NCI-H1694 treated with DMSO at 0.1 percent for 48 hours (cell line): ENCODE measurements around the gene CPPED1.
"Not testable (repeated sequence)": the region's sequence is repeated elsewhere in the genome, so short reads cannot be mapped to it uniquely, and the experiment has no call there.

Source experiments
- DNase-seq: peaks from one replicate; lab custom pipeline; 2025; lab: John Stamatoyannopoulos, UW

CPPED1 gene

DNA sequence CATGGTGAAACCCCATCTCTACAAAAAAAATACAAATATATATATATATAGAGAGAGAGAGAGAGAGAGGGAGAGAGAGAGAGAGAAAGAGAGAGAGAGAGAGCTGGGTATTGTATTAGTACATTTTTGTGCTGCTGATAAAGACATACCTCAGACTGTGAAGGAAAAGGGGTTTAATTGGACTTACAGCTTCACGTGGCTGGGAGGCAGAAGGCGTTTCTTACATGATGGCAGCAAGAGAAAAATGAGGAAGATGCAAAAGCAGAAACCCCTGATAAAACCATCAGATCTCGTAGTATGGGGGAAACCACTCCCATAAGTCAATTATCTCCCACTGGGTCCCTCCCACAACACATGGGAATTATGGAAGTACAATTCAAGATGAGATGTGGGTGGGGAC lies 37.5 kb downstream of the CPPED1 start:
- not testable (repeated sequence) for DNase-seq

GRCh38 chr16:12764813-12765488 lies 38.7 kb downstream of the CPPED1 start:
- DNase-seq: no peak

- no peak for DNase-seq
Measured at GRCh38 chr16:12763517-12763916, 40.2 kb downstream of the CPPED1 start.

DNA sequence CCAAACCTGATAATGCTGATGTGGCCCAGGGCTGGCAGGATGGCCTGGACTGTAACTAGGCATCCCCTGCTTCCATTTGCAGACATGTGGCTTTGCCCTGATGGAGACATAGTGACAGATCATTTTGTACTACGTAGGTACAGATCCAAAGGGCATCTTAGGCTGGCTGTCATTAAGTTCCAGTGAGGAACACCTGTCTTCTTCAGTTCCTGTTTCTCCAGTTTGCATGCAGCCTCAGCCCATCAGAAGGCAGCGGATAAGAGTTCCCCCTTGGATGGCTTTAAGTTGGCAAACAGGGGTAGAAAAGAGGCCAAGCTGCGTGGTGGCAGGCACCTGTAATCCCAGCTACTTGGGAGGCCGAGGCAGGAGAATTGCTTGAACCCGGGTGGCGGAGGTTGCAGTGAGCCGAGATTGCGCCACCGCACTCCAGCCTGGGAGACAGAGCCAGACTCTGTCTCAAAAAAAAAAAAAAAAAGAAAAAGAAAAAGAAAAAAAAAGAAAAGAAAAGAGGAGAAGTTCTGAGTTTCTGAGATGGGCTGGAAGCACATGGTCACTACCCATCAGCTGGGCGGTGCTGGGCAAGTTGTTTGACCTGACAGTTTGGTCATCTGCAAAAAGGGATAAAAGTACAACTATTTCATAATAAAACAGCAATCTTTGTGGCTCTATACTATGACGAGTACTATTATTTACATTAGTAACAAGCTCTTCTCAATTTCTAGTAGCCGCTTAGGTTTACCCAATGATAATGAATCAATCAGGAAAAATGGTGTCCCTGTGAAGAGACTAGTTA lies 42.7 kb downstream of the CPPED1 start:
- DNase-seq: no peak

GRCh38 chr16:12758670-12759558 lies 44.8 kb downstream of the CPPED1 start:
- DNase-seq: no peak

GRCh38 chr16:12758031-12758669 lies 45.5 kb downstream of the CPPED1 start:
- DNase-seq: no peak

DNA sequence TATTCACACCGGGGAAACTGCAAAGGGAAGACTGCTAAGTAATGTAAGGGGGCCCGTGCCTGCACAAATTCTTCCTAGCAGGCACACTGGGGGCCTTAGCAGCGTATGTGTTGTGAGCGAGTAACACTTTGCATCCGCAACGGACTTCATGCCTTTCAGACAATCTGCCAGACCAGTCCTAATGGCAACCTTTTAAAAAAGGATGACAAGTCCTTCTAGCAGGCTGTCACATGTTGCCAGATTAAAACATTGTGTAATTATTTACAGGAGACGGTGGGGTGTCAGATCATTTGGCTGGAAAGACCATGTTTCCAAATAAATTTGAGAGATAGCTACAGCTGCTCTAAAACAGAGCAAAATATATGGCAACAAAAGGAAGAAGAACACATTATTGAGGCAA lies 46.1 kb downstream of the CPPED1 start:
- DNase-seq: no peak

GRCh38 chr16:12754824-12755543 lies 48.7 kb downstream of the CPPED1 start:
- no peak for DNase-seq

GRCh38 chr16:12753203-12754023 lies 50.3 kb downstream of the CPPED1 start:
- no peak for DNase-seq

DNA sequence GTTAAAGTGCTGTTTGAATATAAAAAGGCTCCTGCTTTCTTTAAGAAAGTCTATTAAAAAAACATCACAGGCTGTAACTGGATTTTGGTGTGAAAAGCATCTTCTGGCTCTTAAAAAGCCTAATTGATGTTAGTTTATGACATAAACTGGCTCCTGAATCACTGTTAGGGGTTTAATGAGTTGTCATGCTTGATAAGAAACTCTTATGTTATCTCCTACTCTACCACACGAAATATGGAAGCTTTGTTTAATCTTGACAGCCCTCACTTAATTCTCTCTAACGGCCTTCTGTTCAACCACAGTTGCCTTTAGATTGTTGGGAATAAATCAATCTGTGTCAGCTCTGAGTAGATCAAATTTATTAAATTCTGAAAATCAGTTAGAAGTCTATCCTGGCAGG lies 51.5 kb downstream of the CPPED1 start:
- DNase-seq: no peak

DNA sequence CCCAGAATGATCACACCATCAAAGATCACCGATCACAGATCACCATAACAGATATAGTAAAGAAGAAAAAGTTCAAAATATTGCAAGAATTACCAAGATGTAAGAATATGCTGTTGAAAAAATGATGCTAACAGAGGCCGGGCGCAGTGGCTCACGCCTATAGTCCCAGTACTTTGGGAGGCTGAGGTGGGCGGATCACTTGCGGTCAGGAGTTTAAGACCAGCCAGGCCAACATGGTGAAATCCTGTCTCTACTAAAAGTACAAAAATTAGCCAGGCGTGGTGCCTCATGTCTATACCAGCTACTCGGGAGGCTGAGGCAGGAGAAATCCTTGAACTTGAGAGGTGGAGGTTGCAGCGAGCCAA lies 53.2 kb downstream of the CPPED1 start:
- no peak for DNase-seq

GRCh38 chr16:12749076-12749475 lies 54.6 kb downstream of the CPPED1 start:
- DNase-seq: no peak

- DNase-seq: no peak
Measured at GRCh38 chr16:12747827-12748226, 55.9 kb downstream of the CPPED1 start.

GRCh38 chr16:12747261-12747660 lies 56.4 kb downstream of the CPPED1 start:
- no peak for DNase-seq

- DNase-seq: no peak
Measured at GRCh38 chr16:12744860-12745259, 58.8 kb downstream of the CPPED1 start.

GRCh38 chr16:12742741-12743140 lies 60.9 kb downstream of the CPPED1 start:
- DNase-seq: no peak

GRCh38 chr16:12740986-12741610 lies 62.6 kb downstream of the CPPED1 start:
- no peak for DNase-seq

- no peak for DNase-seq
Measured at GRCh38 chr16:12739738-12740137, 63.9 kb downstream of the CPPED1 start.

DNA sequence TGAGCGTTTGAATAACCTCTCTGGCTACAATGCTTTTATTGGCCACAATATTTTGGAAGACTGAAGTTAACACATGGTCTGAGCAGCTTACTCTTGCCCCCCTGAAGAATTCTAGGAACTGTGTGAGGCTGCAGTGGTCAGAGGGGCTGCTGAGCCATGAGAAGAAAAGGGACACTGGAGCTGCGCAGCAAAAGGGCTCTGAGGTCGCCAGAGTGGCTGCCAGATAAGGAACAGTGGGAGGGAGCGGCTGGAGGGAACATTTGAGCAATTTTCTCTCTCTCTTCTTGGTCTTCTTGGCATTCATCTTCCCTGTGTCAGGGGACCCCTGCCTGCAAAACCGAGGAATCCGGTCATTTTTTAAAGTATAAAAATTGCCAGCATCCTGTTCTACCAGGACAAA lies 66.1 kb downstream of the CPPED1 start:
- DNase-seq: no peak

- no peak for DNase-seq
Measured at GRCh38 chr16:12735805-12736204, 67.9 kb downstream of the CPPED1 start.
